GM18867 (cell line): ENCODE results near the gene PTPN3.
"Not testable (repeated sequence)": the region's sequence is repeated elsewhere in the genome, so short reads cannot be mapped to it uniquely, and the experiment has no call there.

Source experiments
- ATAC-seq: cut with Tn5 transposase; IDR thresholded peaks from one replicate; pipeline ENCODE4 v1.9.1; 2021; ENCODE audit warnings: mild to moderate bottlenecking, moderate library complexity; ENCODE audit not compliant: unreplicated experiment

The PTPN3 gene

GRCh38 chr9:109354190-109354589 is 143.9 kb downstream of the PTPN3 start:
- ATAC-seq = no peak

GRCh38 chr9:109351032-109351431 is 147.1 kb downstream of the PTPN3 start:
- no peak for ATAC-seq

DNA sequence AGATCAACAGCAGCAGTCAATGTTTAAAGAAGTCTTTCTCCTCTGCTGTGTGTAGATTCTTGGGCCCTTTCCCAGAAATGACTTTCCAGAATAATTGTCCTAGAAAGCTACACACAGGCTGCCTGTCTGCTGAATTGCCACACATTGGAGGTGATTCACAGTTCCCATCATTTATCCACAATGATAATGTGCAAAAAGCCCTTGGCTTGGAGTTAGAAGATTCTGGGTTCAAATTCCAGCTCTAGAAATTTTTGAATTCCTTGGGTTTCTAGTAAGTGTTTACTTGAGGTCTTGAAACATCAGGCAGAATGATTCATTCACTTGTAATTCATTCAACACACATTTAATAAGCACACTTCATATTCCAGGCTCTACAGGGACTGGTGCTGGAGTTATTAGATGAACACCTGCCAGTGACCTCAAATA is 148.7 kb downstream of the PTPN3 start:
- ATAC-seq = no peak

DNA sequence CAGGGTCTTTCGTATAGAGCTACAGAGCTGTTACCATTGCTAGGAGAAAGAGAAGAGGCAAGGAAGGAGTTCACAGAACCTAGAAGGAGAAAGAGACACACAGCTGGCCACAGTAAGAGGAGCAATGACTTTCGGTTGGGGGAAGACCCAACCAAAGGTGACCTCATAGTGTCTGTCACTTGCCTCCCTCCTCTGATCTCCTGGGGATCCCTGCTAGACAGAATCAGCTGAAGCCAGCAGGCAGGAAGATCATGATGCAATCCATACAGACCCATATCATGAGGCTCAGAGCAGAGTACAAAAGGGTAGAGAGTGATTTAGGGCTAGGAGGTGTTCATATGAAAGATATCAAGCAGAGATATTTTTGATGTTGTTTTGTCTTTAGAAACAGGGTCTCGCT is 151.2 kb downstream of the PTPN3 start:
- ATAC-seq = no peak

DNA sequence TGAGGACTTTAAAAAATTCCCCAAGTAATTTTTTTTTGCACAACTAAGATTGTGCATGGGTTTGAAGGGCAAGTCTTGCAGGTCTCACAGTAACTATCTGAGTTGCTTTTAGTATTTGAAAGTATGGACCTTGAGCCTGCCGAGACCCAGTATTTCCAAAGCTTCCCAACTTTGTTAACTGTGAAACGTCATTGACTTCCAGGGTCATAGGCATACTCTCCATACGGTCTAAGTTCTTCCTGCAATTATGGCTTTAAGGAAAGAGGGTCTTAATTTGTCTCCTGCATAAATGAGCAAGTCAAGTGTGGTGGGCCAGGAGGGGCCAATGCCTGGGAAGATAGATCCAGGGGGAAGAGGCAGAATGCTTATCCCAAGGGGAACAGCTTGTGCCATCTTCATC is 153.2 kb downstream of the PTPN3 start:
- ATAC-seq = no peak

- no peak for ATAC-seq
These were observed 155.2 kb downstream of the PTPN3 start for GRCh38 chr9:109342878-109343277.

DNA sequence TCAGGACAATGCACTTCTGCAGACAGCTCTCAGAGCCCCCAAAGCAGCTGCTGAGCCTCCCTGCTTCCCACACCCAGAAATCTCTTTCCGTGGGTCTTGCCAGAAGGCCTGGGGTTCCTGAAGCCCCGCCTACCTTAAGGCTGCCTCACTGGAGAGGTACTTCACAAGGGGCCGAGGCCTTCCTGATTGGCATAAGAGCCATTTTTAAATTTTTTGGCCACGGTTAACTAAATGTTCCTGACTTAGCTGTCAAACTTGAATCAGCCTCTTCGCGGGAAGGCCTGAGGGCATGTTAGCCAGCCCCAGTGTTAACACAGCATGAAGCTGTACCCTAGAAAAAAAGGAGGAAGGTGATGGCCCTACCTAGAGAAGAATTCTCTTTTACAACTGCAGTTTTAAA is 156.5 kb downstream of the PTPN3 start:
- ATAC-seq = no peak

DNA sequence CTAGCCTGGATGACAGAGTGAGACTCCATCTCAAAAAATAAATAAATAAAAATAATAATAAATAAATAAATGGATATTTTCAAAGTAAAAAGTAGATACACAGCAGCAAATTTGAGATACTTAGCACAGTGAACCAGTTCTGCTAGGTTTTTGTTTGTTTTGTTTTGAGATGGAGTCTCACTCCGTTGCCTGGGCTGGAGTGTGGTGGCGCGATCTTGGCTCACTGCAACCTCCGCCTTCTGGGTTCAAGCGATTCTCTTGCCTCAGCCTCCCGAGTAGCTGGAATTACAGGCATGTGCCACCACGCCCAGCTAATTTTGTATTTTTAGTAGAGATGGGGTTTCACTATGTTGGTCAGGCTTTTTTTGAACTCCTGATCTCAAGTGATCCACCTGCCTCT is 157.1 kb downstream of the PTPN3 start:
- not testable (repeated sequence) for ATAC-seq

- no peak for ATAC-seq
These were observed 161.7 kb downstream of the PTPN3 start for GRCh38 chr9:109336409-109336808.

DNA sequence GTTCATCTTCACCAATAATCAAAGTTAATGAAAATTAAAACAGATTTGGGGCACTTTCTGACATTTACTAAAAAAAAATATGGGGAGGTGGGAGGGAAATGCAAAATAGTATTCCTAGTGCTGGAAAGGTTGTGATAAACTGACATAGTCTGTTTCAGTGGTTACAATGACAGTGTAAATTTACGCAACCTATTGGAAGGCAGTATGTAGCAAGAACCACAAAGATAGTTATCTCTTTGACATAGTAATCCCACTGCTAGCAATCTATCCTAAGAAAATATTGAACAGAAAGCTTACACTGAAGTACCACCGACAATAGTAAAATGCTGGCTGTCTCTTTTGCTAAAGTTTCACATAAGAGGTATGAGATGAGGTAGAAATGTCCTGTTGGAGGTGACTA is 162.2 kb downstream of the PTPN3 start:
- ATAC-seq = no peak

GRCh38 chr9:109335121-109335520 is 163.0 kb downstream of the PTPN3 start:
- no peak for ATAC-seq

DNA sequence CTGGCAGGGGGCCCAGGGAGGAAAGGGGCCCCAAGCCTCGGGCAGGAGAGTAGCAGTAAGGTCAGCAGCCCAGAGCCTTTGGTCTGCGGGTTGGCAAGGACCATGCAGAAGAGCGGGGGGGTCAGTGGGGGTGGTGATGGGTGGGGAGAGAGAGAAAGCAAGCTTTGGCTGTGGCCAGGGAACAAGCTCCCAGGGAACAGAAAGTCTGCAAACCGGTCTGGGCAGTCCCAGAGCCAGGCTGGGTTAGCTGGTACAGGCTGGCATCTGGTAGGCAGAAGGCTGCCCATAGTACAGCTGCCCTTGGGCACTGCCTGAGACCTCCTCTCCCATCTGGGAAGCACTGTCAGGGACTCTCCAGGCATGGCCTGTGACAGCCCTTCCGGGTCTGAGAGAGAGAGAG is 166.8 kb downstream of the PTPN3 start:
- no peak for ATAC-seq

GRCh38 chr9:109329638-109330258 is 168.4 kb downstream of the PTPN3 start:
- ATAC-seq = no peak

GRCh38 chr9:109328978-109329637 is 169.0 kb downstream of the PTPN3 start:
- no peak for ATAC-seq
